COLO829 (cell line): ENCODE data around the gene TUBB8B.
"Not testable (repeated sequence)": the region's sequence is repeated elsewhere in the genome, so short reads cannot be mapped to it uniquely, and the experiment has no call there.

Source experiments
- DNase-seq: peaks from one replicate; pipeline ENCODE4 v3.0.0; 2012; ENCODE audit warnings: low spot score

Gene TUBB8B

GRCh38 chr18:12773-13172, 36.6 kb downstream of the TUBB8B start:
- DNase-seq: not testable (repeated sequence)

- DNase-seq: not testable (repeated sequence)
These were observed 37.8 kb downstream of the TUBB8B start for GRCh38 chr18:11383-12274.

- DNase-seq: not testable (repeated sequence)
These were observed 38.7 kb downstream of the TUBB8B start for GRCh38 chr18:10624-11184.

- DNase-seq: not testable (repeated sequence)
These were observed 39.5 kb downstream of the TUBB8B start for GRCh38 chr18:9937-10336.
